Measurements from ENCODE around the gene ATF5. TPM values are rescaled to one million over a fixed set of nuclear protein-coding genes. Genes with fewer than 3 reads are reported as not detected.

Gene ATF5
- total RNA-seq, 1 donor from 2014 or later, result 20.1 TPM

- H3K4me1 Mint-ChIP-seq (ENCODE audit: unreplicated experiment), result no peaks in the 10 kb centered on the region
- no peak for DNase-seq (ENCODE audit: extremely low spot score, unreplicated experiment)
- H3K27ac Mint-ChIP-seq (ENCODE audit: unreplicated experiment), result no peak overlapping the region
- no peak overlapping the region for H3K4me3 Mint-ChIP-seq (ENCODE audit: unreplicated experiment)
- no peaks in the 10 kb centered on the region for H3K9me3 Mint-ChIP-seq (ENCODE audit: unreplicated experiment)
- peaks cover 9% of the 10 kb centered on the region for H3K36me3 Mint-ChIP-seq (ENCODE audit: unreplicated experiment)
- H3K27me3 Mint-ChIP-seq (ENCODE audit: unreplicated experiment), result no peaks in the 10 kb centered on the region
- TF ChIP-seq, protein P1, sequence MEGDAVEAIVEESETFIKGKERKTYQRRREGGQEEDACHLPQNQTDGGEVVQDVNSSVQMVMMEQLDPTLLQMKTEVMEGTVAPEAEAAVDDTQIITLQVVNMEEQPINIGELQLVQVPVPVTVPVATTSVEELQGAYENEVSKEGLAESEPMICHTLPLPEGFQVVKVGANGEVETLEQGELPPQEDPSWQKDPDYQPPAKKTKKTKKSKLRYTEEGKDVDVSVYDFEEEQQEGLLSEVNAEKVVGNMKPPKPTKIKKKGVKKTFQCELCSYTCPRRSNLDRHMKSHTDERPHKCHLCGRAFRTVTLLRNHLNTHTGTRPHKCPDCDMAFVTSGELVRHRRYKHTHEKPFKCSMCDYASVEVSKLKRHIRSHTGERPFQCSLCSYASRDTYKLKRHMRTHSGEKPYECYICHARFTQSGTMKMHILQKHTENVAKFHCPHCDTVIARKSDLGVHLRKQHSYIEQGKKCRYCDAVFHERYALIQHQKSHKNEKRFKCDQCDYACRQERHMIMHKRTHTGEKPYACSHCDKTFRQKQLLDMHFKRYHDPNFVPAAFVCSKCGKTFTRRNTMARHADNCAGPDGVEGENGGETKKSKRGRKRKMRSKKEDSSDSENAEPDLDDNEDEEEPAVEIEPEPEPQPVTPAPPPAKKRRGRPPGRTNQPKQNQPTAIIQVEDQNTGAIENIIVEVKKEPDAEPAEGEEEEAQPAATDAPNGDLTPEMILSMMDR (IDR thresholded peaks at IDR 0.05), result no peak
Measured at GRCh38 chr19:49904136-49904535, 24.9 kb upstream of the ATF5 start.

DNA sequence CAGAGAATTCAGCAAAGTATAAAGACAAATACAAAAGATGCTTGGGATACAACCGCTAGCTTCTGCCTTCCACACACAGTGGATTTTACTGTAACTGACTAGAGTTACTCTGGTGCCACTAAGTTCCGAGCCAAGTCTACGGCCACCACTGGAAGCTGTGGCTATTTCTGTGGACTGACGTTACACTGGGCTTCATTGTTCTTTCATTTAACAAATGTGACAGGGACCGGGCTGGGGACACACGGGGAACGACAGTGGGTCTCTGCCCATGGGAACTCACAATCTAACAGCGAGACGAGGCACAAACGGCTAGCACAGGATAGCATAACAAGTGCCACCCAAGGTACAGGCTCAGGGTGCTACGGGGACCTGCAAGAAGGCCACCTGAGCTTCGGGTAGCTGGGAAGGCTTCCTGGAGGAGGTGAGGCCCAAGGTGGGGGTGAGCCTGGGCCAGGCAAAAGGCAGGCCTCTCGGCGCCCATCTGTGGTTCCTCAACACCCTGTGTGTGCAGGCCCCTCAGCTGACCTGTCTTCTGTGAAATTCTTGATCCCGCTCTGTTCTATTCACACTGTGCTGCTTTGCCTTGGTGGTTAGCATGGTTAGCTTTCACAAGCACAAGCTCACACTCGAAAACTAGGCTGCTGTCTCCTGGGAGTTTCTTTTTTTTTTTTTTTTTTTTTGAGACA, 22.0 kb upstream of the ATF5 start:
- H3K4me3 Mint-ChIP-seq (ENCODE audit: unreplicated experiment), result no peak overlapping the region
- no peak overlapping the region for H3K27ac Mint-ChIP-seq (ENCODE audit: unreplicated experiment)
- DNase-seq (ENCODE audit: extremely low spot score, unreplicated experiment), result no peak
- no peaks in the 10 kb centered on the region for H3K27me3 Mint-ChIP-seq (ENCODE audit: unreplicated experiment)
- TF ChIP-seq, protein P1 (IDR thresholded peaks at IDR 0.05), result no peak
- no peaks in the 10 kb centered on the region for H3K9me3 Mint-ChIP-seq (ENCODE audit: unreplicated experiment)
- H3K4me1 Mint-ChIP-seq (ENCODE audit: unreplicated experiment), result no peaks in the 10 kb centered on the region
- peaks cover 9% of the 10 kb centered on the region for H3K36me3 Mint-ChIP-seq (ENCODE audit: unreplicated experiment)

- Mint-ChIP-seq H3K36me3 (ENCODE audit: unreplicated experiment) (peaks cover 9% of the 10 kb centered on the region), H3K27ac (ENCODE audit: unreplicated experiment) (no peak overlapping the region), H3K27me3 (ENCODE audit: unreplicated experiment) (no peaks in the 10 kb centered on the region), H3K4me1 (ENCODE audit: unreplicated experiment) (no peaks in the 10 kb centered on the region), H3K4me3 (ENCODE audit: unreplicated experiment) (no peak overlapping the region), H3K9me3 (ENCODE audit: unreplicated experiment) (no peaks in the 10 kb centered on the region)
- DNase-seq (ENCODE audit: extremely low spot score, unreplicated experiment), result no peak
- TF ChIP-seq, protein P1 (IDR thresholded peaks at IDR 0.05), result no peak
Measured at GRCh38 chr19:49907745-49908446, 21.1 kb upstream of the ATF5 start.

GRCh38 chr19:49908480-49909420, 20.3 kb upstream of the ATF5 start:
- no peaks in the 10 kb centered on the region for H3K4me1 Mint-ChIP-seq (ENCODE audit: unreplicated experiment)
- H3K9me3 Mint-ChIP-seq (ENCODE audit: unreplicated experiment), result no peaks in the 10 kb centered on the region
- DNase-seq (ENCODE audit: extremely low spot score, unreplicated experiment), result no peak
- peaks cover 16% of the 10 kb centered on the region for H3K36me3 Mint-ChIP-seq (ENCODE audit: unreplicated experiment)
- H3K27me3 Mint-ChIP-seq (ENCODE audit: unreplicated experiment), result no peaks in the 10 kb centered on the region
- TF ChIP-seq, protein P1 (IDR thresholded peaks at IDR 0.05), result no peak
- no peak overlapping the region for H3K4me3 Mint-ChIP-seq (ENCODE audit: unreplicated experiment)
- H3K27ac Mint-ChIP-seq (ENCODE audit: unreplicated experiment), result no peak overlapping the region

All from osteocyte (in vitro differentiated cells).